Measurements from ENCODE around the gene RBM20.
"Not testable (repeated sequence)": the region's sequence is repeated elsewhere in the genome, so short reads cannot be mapped to it uniquely, and the experiment has no call there.

Gene RBM20

DNA sequence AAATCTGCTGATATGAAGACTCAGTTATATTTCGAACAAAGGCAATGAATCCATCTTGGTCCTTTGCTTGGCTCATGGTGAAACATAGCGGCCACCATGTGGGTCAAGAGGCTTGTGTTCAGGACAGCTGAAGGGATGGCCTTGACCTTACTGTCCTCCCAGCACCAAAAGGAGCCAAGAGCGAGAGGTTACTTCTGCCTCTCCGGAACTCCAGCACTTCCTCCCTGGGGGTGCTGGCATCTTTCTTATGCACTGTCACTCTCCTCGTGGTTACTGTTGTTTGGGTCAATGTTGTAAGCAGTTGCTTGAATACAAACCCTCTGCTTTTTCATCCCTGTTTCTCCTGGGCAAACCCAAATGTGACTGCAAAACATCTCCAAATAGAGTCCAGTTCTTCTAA is 100.6 kb downstream of the RBM20 start:
- DNase-seq: no peak

DNA sequence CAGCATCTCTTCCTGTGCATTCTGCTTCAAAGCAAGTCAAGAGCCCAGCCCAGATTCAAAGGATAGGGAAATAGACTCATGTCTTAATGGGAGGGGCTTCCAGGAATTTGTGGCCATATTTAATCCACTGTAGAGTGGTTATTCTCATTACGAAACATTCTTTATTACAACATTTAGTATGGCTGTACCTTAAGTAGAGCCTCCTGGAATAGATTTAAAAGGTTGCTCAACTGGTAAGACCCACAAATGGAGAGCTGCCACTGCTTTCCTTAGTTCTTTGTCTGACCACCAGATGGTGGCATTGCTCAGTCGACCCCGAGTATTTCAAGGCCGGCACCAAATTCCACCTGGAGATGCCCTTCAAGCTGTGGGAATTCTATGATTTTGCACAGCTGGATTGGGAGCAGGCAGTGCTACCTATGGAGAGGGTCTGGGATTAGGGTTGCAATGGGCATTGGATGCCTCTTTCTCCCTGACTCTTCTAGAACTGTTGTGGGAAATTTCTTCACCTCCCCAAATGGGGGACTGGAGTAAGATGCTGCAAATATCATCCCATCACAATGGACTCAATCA is 102.2 kb downstream of the RBM20 start:
- DNase-seq: peak; percentile 51

DNA sequence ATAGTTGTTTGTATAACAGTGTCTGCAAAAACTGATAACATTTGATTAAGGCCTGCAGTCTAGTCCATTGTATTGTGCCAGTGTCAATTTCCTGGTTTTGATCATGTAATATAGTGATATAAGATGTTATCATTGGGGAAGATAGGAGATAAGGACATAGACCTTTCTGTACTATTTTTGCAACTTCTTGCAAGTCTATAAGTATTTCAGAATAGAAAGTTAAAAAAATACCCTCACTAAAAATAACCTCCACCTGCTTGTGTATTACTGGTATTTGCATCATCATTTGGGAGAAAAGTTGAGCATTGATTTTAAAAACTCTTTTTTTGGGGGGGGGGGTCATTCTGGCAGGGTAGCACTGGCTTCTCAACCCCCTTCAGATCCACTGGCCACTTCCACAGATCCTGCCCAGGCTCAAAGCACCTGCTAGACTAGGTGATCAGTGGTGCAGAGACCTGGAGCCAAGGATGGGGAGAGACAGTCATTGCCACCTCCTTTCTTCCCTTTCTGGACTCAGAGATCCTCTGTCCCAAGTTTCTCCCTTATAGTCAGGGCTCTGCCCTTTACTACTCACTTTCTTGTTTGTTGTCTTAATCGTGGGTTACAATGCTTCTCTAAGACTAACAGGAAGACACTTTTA is 103.0 kb downstream of the RBM20 start:
- no peak for DNase-seq

DNA sequence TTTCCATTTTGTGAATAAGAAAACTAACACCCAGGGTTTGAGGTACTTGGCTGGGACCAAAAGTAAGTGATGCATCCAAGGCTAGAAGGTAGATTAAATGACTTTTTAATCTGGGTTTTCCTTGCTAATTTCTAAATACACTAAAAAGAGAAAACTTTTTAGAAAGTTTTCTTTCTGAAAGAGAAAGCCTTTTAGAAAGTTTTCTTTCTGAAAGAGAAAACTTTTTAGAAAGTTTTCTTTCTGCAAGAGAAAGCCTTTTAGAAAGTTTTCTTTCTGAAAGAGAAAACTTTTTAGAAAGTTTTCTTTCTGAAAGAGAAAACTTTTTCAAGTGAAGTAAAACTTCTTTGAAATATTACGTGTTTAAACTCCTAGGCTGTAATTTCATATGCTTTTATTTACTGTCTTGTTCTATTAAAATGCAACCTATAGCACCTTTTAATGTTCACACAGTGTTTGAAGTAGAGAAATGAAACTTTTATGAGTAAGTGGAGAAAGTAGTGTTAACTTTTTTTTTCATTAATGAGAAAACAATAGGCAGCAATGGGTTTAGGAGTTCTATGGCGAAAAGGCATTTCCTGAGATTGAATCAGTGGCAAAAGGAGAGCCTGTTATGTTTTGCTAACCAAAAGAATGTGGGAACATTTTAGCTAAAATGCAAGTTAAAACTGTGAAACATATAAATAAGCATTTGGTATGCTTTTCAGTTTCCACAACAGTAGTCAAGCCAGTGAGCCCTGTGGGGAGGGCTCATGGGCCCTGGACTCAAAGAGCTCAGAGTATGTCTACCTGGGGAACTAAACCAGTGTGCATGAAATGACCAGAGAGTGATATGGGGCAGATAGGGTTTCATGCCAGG is 103.7 kb downstream of the RBM20 start:
- DNase-seq: no peak

DNA sequence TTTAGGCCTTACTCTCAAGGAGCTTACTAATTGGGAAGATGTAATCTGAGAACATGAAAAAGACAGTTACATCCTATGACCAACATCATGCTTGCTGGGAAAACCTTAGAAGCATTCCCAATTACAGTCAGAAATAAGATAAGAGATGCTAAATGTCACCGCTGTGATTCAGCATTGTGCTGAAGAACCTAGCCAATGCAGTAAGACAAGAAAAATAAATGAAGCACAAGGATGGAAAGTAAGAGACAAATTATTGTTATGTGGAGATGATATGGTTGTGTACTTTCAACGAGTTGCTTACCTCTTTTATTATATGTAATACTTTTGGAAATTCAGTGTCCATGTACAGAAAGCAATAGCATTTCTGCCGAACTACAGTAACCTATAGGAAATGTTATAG is 104.8 kb downstream of the RBM20 start:
- DNase-seq: no peak

DNA sequence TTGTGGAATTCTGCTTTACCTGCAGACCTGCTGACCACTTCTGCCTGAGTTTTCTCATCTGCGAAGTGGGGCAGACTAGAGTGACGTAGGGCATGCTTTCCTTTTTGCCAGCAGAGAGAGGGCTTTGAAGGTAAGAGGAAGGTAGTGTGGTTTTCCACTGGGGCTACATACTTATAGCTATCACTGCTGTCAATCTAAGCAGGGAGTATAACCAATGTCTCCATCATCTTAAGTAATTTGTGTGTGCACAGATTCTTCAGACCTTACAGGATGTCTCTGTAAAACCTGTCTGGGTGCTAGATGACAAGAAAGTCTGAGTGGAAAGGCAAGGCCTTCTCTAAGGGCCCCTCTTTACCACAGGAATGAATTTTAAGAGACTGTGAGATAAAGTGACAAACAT is 106.8 kb downstream of the RBM20 start:
- no peak for DNase-seq

DNA sequence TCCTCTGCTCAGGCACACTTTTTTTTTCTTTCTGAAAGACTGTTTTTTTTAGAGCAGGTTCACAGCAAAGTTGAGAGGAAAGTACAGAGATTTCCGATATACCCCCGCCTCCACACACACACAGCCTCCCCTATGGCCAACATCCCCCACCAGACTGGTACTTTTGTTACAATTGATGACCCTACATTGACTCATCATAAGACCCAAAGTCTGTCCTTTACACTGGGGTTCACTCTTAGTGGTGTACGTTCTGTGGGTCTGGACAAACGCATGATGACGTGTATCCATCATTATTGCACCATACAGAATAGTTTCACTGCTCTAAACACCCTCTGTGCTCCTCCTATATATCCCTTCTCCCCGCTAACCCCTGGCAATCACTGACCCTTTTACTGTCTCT is 107.7 kb downstream of the RBM20 start:
- DNase-seq: no peak

DNA sequence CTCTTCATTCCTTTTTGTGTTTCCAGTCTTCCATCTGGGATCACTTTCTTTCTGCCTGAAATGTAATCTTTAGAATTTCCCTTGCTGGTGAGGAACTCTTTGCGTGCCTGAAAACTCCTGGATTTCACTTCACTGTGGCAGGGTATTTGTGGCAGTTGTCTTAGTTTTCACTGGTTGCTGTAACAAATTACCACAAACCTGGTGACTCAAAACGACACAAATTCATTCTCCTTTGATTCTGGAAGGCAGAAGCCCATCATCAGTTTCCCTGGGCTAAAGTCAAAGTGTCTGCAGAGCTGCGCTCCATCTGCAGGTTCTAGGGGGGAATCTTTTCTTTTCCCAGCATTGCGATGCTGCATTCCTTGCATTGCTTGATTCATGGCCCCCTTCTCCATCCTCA is 109.3 kb downstream of the RBM20 start:
- no peak for DNase-seq

DNA sequence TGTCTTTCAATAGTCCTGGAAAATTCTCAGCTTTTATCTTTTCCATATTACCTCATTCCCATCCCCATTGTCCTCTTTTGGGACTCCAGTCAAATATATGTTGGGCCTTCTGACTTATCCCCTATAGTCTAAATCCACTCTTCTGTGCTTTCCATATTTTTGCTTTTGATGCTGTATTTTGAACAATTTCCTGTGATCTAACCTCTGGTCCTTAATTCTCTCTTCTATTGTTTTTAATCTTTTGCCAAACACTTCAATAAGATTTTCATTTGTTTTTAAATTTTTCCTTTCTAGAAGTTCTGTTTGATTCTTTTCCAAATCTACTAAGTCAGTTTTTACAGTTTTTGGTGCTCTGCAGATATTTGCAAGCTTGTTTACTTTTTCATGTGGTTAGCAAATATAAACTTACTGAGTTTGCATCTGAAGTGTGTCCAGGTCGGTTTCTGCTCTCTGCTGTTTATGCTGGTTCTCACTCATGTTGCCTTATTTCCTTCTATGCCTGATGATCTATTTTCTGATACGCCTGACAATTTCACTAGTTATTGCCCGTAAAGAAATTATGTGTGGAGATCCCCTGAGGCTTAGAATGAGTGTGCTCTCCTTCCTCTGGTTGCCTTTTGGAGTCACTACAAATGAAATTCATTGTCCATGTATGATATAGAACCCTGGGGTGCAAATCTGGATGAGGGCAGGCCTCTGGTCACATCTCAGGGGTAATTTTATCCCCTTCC is 110.4 kb downstream of the RBM20 start:
- DNase-seq: no peak

DNA sequence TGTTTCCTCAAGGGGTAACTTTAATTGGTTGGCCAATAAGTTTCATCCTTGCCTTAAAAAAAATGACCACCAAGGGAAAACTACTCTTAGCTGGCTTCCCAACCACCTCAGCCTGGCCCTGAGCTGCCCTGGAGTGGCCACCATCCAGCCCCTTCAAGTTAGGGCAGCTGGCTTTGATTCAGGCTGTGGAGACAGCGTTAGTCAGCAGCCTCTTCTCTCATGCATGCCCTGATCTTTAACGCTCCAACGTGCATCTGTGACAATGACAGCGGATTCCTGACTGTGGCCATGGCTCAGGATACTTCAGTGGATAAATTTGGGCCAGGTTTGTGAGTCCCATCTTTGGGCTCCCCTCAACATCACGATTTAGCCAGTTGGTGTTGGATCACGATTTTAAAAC is 111.6 kb downstream of the RBM20 start:
- DNase-seq: no peak

DNA sequence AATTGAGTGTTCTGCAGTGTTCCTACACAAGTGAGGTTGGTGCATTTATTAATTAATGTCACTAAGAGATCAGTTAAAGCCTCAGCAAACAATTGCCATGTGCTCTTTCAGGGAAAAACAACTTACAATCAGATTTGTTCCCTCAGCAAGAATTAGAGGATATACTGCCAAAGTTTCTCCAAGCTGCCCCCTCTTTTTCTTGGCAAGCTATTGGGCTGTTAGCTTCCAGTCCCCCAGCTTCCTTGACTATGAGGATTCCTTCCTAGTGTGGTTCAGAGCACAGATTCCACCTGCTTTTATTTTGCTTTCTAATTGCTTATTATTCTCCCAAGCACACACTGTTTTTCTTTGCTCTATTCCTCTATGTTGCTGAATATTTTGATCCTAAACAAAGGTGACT is 112.7 kb downstream of the RBM20 start:
- no peak for DNase-seq

DNA sequence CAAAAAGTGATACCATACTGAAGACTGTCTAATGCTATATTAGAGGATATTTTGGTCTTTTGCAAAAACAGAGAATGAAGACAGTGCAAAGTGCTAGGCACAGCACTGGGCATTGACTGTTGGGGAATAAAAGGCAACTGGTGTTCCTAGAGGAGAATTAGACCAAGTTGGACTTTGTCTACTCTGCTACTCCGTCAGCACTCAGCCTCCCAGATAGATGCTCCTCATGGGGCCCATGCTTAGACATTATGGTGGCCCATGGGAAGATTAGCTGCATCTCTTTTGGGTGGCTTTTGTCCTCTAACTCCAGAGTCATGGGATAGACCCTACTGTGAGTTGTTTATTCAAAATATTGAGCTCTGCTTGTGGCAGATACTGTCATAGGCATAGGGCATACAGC is 113.5 kb downstream of the RBM20 start:
- DNase-seq: no peak

DNA sequence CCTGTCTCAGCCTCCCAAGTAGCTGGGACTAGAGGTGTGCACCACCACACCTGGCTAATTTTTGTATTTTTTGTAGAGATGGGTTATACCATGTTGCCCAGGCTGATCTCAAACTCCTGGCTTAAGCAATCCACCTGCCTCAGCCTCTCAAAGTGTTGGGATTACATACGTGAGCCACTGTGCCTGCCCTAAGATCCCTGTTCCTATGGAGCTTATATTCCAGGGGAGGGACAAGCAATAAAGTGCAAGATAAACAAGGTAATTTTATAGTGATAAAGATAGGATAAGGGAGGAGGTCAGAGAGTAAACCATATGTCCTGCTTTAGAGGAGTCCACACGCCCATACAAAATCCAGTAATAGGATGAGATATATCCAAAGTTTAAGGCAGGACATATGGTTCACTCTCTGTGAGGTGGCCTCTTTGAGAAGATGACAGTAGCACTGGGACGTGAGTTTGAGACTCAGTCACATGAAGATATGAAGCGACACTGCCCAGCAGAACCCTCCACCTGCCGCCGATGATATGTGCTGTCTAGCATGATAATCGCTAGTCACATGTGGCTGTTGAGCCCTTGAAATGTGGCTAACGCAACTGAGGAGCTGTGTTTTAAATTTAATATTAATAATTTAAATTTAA is 114.1 kb downstream of the RBM20 start:
- DNase-seq: no peak

DNA sequence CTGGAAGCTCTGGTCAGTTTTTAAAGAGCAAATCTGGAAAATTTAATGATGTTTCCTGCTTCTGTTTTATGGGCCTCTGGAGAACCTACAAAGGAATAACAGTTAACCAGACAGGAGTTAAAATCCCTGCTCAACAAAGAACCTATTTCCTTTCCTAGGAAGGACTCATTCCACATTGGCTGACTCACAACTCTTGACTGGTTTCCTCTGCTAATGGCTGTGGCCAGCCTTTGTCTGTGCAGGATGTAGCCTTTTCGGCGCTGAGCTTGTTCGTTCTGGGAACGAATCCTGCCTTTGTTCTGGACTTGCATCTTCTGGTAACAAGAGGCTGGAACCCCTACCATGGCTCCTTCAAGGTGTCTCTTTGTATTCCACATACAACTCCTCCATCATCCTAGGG is 114.8 kb downstream of the RBM20 start:
- no peak for DNase-seq

DNA sequence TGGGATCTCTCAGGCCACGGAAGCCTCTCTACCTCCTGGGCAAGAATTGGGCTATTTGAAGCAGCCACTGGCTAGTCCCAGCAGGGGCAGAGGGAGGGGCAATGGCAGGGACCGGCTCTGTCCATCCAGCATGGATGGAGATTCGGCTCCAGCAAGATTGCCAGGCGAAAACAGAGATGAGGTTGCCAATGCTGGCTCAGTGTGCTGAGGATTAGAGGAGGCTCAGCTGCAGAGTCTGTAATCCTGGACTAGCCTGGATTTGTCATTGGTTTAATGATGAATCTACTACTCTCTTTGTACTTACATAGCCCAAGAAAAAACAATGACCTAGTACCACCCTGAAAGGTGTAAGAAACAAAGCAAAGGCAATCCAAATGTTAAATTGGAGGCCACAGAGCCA is 115.4 kb downstream of the RBM20 start:
- DNase-seq: no peak

DNA sequence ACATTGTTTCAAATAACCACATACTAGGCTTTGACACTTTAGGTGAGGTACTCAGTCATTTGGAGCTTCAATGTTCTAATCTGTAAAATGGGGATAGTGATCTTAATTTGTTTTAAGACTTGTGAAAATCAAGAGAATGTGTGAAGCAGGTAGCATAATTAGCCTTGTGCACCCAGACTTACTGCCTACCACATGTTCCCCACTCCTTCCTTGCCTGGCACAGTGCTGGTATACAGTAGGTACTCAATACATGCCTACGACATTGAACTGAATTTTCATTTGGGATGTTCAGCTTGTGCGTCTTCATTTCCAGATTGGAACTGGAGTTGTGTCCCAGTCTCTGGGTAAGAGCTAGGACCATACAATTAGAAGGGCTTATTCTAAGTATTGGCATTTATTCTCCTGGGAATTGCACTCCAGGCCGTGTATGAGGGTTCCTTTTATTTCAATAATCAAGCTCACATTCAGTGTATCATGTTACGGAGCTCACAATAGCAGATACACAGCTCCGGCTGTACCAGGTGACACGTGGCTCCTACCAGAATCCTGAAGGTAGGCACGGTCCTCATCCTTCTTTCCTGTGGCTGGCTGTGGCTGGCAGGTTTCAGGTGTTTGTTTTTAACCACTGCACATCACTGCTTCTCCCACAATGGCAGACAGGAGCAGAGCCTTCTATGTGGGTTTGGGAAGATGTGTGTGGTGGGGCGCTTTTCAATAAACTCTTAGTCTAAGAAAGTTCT is 118.1 kb downstream of the RBM20 start:
- DNase-seq: no peak

DNA sequence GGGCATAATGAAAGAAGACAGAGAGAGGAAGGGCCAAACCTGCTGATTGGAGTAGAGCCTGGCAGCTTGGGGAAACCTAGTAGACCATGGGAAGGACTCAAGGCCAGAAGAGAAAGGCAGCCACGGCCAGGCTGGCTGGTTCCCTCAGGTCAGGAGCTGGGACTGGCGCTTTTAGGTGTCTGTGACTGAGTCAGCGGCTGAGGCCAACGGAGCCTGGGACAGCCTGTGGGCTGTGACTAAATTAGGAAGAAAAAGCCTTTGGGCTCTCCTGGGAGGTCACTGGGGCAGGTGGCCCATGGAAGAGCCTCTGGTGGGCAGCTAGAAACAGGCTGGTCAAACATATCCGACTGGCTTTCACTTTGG is 118.7 kb downstream of the RBM20 start:
- no peak for DNase-seq

DNA sequence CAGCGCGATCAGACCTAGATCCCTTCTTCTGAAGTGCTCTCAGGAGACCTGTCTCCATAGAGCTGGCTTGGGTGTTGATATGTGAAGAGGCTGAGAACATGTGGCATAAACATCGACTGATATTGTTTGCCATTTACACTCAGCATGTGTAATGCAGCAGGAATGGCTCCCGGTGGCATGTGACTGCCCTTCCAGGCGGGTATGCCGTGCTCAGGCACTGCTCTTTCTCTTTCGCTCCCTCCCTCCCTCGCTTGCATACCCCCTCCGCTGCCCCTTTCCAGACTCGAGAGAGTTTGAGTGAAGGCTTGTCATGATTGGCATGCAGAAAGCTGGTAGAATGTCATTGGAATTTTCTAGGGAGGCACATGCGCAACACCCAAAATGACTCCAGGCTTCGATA is 120.2 kb downstream of the RBM20 start:
- no peak for DNase-seq

DNA sequence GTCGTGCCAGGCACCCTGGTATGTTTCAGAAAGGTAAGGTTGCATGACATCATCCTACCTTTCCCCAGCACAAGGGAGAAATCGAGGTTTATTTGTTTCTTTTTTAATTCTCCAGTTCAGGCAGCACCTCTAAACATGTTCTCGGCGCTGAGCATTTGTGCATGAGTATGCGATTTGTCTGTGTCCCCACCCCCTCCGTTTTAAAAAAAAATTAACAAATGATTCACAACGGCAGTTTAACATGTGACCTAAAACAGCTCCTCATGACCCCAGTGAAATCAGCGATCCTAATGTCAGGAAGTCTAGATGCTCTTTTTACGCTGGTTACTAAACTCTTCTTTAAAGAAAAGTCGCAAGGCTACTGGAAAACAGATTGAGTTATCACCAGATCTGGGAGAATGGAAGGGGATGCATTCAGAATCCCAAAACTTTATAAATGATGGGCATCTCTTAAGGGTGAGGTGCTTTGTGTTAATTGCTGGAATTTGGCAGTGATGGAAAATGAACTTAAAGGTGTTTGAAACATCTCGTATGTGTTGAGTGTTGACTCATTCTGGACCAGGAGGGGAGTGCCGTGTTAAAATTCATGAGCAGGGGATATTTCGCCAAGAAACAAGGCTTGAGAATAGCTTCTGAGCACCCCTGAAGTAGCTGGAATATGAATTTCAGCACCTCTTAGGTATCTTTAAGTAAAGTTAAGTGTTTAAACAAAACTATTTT is 120.8 kb downstream of the RBM20 start:
- no peak for DNase-seq

DNA sequence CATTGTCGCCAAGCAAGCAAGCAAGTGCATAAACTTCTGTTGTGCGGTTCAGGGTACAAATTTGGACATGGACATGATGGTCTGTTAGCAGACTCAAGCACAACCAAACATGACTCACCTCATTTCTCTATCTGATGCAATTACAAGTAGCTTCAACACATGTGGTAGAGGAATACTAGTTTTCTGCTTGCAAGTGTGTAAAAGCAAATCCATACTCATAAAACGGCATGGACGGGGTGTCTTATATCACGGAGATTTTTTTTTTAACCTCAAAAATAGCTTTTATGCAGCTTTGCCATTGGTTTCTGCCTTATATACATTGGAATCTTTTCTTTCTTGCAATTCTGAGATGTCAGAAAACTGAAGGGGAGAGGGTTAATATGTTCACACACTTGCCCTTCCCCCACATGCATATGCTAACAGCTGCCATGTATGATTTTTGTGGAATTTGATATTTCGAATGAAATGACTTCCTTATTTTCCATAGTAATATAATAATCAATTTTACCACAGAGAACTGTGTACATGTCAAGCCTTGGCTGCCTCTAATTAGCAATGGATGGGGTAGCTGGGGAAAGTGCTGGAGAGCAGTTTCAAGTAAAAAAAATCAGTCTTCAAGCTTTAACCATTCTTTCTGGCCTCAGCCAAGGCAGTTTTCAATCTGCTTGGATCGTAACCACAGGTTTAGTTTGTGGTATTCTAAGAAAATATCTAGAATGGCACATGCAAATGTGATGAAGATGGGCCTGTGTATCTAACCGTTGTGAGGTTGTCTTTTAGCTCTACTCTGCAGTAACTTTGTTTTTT is 121.6 kb downstream of the RBM20 start:
- DNase-seq: no peak

DNA sequence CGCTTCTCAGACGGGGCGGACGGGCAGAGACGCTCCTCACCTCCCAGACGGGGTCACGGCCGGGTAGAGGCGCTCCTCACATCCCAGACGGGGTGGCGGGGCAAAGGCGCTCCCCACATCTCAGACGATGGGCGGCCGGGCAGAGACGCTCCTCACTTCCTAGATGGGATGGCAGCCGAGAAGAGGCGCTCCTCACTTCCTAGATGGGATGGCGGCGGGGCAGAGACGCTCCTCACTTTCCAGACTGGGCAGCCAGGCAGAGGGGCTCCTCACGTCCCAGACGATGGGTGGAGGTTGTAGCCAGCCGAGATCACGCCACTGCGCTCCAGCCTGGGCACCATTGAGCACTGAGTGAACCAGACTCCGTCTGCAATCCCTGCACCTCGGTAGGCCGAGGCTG is 123.5 kb downstream of the RBM20 start:
- not testable (repeated sequence) for DNase-seq
